HL-60/S4 (cell line): ENCODE results near the gene UMAD1.

Source experiments
- in situ Hi-C: fragments of 300-500 bp; cut with MboI; formaldehyde crosslinking; loops from 2 replicates; pipeline ENCODE4 v1.14.3; 2022; ENCODE audit warnings: low sequenced_read_pairs

UMAD1 gene

DNA sequence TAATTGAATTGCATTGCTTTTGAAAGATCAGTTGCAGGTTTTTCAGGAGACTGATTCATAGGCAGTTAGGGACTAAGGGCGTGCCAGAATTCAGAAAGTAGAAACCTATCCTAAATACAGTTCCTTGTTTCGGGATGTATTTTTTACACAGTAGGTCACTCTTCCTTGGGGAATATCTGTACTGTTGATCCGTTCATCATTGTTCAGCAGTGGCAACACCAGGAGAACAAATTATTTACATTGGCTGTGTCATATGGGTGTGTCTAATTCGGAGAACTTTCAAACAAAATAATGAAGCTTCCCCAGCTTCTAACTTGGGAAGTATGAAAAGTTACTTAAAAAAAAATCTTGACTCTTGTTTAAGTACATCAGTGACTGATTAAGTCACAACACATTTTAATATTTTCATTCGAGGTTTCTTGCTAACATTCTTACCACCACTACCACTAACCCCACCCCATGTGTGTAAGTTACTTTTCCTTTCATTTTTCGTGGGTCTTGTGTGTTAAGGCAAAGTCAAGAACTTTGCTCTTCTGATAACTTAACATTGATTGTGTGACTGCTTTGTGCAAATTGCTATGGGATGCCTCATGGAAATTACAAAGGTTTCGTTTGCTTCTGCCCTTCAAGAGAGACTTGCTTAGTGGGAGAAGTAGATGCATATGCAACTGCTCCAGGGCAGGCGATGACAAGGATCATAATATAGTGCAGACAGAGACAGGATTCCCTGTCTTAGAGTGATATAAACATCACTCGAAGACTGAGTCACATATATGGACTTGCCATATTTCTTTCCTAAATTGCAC is 121.6 kb downstream of the UMAD1 start:
- in situ Hi-C loops = no loop called here

DNA sequence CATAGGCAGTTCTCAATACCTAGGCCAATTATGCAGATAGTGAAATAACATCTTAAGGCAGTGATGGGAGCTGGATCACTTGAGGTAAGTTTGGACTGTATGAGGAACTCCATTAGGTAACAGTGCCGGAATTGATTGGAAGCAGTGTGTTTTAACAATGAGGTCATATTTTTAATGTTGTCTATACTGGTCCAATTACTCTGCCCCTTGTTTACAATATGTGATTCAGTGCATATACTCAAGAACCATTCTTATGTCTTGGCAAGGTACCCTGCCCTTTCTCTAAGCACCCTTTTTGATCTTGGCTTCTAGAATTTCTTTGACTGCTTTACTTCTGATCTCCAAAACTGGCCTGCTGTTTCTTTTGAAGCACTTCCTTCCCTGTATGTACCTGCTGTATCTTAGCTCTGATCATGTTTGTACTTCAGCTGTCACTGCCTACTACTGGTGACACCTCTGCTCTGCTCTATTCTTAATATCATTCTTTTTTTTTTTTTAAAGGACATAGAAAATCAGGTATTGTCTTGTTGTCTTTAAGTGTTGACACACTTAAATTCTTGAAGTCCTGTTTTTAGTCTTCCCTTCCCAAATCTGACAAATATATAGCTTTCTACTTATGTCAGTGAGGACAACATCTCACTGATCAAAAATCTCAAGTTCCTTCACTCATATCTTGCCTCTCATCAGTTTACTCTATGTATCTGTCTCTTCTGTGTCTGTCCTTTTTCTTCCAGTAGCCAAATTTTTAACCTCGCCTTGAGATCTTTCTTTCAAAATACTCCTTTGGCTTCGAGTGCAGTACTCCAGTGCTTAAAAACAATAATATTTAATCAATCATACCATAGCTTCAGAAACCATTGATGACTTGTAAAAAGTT is 124.2 kb downstream of the UMAD1 start:
- in situ Hi-C loops = no loop called here

DNA sequence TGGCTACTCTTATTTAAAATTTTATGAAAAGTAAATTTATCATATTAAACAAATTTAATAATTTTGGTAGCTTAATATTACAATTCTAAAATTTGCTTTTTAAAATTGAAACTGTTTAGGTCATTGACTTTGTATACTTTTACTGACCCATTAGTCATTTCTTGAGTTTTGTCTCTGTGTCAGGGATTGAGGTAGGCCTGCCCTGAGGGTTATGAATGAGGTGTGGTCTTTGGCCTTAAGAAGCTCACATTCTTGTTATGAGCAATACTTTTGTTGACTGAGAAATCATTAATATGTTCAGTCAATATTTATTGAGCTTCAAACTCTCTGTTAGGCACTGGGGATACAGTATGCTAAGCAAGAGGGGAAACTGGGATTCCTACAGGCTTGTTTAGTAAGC is 124.9 kb downstream of the UMAD1 start:
- in situ Hi-C loops = no loop called here

DNA sequence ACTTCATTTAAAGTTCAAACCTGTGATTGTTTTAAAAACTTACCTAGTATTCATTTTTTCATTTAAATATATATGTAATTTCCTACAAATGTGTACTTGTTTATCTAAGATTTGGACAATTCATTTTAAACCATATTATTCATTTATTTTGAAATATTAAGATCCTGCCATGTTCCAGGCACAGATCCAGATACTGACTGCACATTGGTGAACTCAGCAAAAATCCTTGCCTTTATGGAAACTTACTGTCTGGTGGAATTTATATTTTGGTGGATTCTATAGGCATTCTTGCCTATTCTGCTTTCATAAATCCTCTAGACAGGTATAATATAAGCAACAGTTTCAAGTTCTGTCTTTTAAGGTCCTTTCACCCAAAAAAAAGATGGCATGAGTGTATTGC is 126.1 kb downstream of the UMAD1 start:
- in situ Hi-C loops = no loop called here

DNA sequence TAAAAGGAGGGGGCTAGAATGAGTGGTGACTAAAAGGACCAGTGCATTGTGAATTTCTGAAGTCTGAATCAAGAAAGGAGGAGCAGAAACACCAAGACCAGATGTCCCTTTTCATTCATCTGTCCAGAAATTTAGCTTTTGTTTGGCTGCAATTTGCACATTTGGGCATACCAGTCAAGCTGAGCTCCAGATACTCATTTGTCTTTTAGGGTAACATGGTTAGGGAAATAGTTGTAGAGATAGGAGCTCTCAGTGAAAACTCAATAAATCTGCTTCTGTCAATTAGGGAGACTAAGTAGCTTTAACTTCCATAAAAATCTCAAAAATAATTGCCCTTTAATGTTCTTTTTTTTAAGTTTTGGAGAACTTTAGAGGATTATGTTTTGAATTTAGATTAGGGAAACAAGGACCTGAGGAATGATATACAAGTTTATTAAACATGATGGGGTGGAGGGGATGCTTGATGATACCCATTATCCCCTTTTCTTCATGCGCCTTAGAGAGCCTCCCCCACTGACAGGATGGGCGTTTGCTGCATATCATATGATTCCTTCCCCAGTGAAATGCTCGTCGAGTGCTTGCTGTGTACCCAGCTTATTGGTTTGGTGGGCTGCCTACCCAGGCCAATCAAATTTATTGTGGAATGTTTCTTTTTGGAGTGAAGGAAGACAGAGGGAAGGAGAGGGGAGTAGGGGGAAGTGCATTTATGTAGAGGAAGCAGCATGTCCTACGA is 128.6 kb downstream of the UMAD1 start:
- in situ Hi-C loops = no loop called here

- in situ Hi-C loops = no loop called here
These were observed 129.4 kb downstream of the UMAD1 start for GRCh38 chr7:7769710-7770627.

DNA sequence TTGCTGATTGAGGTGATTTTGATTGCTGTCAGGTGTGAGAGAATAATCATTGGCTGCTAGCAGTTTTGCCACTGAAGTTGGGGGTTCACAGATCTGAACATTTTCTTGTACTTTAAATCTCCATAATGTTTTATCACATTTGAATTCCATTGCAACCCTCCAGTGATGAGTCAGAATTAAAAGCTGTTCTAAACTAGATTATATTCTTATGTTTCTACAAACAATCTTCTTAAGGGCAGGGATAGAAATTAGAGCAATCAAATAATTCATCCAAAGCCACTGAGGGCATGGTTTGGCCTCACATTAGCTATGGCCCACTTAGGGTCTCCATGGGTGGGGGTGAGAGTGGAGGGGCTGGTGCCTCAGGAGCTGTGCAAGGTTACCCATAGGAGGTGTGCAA is 130.9 kb downstream of the UMAD1 start:
- in situ Hi-C loops = no loop called here

DNA sequence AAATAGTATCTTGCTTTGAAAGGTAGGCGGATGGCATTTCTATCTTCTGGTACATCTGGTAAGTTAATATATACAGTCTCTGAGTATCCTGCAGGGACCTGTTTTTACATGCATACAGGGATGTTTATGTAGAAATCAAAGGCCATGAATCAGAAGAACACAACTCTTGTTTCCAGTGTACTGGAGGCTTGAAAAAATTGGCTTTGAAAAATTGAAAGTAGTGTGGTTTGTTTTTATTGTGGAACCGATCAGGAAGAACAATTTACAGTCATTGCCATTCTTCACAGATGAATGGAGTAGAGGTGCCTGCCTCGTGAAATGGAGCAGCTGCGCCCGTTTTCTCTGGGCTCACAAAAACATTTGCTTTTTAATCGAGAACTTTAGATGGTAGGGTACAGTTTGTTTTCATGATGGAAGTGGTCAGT is 131.9 kb downstream of the UMAD1 start:
- in situ Hi-C loops = no loop called here

DNA sequence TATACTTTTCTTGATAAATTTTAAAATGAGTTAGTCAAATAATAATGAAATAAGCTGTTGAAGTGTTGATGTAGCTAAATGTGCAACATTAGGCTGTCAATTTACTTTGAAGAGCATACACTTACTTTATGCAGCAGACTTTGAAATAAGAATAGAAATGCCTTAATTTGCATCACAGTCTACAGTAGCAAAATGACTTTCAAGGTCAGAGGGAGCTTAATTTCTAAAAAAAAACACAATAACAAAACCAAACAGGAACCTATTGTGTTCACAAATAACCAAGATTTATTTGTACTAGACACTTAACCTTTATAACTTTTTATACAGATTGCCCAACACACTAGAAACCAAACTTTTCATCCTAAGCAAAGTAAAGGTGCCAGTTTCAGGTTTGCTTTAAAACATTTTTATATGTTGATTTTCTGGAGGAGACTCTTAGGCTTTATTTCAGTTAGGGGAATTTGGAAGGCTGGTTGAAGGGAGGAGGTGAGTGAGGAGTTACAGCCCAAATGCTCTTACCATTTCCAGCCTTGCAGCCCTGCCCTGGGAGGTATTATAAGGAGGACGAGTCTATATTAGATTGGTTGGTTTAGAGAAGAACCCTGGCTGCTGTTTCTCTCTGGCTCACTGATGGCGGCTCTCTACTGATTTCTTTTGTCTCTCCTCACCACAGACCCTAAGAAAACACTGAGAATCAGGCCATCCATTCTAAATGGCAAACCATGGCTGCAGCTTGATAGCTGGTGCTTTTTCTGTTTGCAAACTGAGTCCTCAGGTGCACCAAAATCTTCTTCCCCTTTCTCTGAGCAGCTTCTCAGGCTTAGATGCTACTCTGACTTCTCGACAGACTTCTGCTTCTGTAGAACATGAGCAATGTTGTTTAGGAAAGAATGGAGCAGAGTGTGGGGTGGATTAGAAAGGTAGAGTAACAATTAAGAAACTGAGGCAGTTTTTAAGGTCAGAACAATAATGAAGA is 133.1 kb downstream of the UMAD1 start:
- in situ Hi-C loops = no loop called here

DNA sequence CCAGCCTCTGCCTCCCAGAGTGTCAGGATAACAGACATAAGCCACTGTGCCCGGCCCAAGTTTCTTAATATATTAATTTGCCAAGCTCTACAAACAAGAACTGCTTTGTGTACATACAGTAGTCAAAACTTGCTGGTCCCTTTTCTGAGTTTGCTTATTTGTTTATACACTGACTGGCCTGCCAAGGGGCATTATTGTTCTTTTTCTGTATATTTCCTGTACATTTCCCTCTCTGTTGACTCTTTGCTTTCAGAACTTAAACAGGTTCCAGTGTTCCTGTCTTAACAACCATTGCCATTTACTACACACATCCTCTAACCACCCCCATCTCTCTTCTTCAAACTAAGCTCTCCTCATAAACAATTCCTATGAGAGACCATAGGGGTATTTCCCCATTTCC is 139.3 kb downstream of the UMAD1 start:
- in situ Hi-C loops = no loop called here

GRCh38 chr7:7783001-7783400 is 142.4 kb downstream of the UMAD1 start:
- in situ Hi-C loops = no loop called here

DNA sequence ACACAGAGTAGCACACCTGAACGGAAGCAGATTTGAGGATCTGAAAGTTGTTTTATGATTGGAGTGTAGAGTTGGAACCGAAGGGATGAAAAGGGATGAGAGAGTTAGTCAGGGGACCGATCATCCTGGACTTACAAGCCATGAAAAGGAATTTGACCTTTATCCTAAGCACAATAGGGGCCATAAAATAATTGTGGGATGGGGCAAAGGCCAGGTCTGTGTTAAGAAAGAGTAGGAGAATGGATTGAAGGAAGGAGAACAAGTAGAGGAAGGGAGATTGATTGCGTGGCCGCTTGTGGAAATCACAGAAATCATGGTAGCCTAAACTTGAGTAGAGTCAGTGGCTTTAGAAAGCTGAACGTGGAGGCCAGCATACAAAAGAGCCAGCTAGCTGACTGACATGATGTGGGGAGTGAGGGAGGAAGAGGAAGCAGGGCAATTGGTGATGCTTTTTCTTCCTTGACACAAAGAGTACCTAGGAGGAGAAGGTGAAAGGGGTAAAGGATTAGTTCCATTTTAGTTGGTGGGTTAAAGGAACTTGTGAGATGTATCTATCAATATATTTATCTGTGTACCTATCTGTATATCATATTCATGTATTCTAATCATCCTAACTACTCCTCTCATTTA is 144.9 kb downstream of the UMAD1 start:
- in situ Hi-C loops = no loop called here

DNA sequence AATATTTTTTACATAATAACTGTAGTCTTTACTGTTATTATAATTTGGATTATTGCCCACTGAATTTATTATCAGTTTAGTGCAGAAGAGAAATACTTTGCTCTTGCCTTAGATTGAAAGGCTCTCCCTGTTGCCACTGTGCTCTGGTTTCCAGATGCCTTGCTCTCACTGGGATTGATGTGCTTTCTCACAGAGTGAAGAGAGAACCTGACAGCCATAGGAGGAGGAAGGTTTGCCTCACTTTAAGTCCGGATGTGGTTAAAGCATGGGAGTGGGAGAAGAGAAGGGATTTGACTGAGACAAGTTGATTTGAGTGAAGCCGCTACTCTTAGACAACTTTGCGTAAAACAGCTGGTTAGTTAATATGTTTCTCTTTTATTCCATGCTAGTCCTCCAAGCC is 146.0 kb downstream of the UMAD1 start:
- in situ Hi-C loops = no loop called here

DNA sequence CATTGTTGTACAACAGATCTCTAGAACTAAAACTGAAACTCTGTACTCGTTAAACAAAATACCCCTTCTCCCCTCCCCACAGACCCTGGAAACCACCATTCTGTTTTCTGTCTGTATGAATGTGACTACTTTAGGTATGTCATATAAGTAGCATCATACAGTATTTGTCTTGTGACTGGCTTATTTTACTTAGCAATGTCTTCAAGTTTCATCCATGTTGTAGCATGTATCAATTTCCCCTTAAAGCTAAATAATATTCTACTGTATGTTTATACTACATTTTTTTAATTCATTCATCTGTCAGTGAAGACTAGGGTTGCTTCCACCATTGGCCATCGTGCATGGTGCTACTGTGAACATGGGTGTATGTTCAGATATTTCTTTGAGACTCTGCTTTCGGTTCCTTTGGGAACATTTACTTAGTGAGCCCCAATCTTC is 149.0 kb downstream of the UMAD1 start:
- in situ Hi-C loops = no loop called here

DNA sequence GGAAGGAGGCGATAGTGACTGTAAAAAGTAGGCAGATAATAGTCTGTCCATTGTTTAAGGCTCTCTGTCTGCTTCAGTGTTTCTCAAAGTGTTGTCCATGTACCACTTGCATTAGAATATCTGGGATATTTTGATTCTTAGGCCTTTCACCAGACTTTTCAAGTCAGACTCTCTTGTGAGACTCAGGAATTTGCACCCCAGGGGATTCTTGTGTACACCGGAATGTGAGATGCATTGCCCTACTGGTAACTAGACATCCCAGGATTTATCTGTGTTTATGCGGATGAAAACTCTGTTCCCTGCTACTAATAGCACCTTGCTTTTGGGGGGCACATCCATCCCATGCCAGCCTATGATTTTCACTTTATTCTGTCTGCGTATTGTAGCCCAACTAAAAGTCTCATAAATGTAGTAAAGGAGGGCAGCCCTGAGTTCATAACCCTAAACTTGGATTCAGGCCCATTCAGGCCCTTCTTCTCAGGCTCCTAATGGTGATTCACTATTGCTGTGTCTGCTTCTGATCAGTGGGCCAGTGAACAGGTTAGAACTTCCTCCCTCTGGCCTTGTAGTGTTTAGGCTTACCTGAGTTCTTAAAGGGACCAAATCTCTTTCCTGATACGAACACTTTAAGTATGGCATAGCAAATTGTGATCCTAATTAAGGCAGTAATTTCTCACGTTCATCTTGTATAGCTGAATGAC is 149.6 kb downstream of the UMAD1 start:
- in situ Hi-C loops = no loop called here

- in situ Hi-C loops = no loop called here
These were observed 151.0 kb downstream of the UMAD1 start for GRCh38 chr7:7791523-7791922.

- in situ Hi-C loops = no loop called here
These were observed 151.5 kb downstream of the UMAD1 start for GRCh38 chr7:7792056-7792455.

GRCh38 chr7:7793249-7793648 is 152.7 kb downstream of the UMAD1 start:
- in situ Hi-C loops = no loop called here
